Measurements from ENCODE around the gene UFD1. TPM values are rescaled to one million over a fixed set of nuclear protein-coding genes. Genes with fewer than 3 reads are reported as not detected.
A peak's percentile ranks its signal among the peaks of the same experiment; 100 is the strongest.

Gene UFD1
- total and polyA plus RNA-seq, 9 of the 15 experiments (the other 6 are each of a cell fraction or from before 2014, with no cell fraction given) = 238 to 645 (median 363) TPM

- TF ChIP-seq, protein P1, sequence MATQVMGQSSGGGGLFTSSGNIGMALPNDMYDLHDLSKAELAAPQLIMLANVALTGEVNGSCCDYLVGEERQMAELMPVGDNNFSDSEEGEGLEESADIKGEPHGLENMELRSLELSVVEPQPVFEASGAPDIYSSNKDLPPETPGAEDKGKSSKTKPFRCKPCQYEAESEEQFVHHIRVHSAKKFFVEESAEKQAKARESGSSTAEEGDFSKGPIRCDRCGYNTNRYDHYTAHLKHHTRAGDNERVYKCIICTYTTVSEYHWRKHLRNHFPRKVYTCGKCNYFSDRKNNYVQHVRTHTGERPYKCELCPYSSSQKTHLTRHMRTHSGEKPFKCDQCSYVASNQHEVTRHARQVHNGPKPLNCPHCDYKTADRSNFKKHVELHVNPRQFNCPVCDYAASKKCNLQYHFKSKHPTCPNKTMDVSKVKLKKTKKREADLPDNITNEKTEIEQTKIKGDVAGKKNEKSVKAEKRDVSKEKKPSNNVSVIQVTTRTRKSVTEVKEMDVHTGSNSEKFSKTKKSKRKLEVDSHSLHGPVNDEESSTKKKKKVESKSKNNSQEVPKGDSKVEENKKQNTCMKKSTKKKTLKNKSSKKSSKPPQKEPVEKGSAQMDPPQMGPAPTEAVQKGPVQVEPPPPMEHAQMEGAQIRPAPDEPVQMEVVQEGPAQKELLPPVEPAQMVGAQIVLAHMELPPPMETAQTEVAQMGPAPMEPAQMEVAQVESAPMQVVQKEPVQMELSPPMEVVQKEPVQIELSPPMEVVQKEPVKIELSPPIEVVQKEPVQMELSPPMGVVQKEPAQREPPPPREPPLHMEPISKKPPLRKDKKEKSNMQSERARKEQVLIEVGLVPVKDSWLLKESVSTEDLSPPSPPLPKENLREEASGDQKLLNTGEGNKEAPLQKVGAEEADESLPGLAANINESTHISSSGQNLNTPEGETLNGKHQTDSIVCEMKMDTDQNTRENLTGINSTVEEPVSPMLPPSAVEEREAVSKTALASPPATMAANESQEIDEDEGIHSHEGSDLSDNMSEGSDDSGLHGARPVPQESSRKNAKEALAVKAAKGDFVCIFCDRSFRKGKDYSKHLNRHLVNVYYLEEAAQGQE (IDR thresholded peaks at IDR 0.05; ENCODE audit: borderline replicate concordance) = no peak
- TF ChIP-seq, protein P1 (CRISPR knock-in tag; IDR thresholded peaks at IDR 0.05; ENCODE audit: low read depth) = peak; percentile 59; the same call in 1 of the 2 replicates
- TF ChIP-seq ETV6 (IDR thresholded peaks at IDR 0.05; ENCODE audit: borderline replicate concordance in 1 of 2, low read depth in 2 of 2, low read length in 1 of 2) (no peak), ETV6 (CRISPR knock-in tag; IDR thresholded peaks at IDR 0.05; ENCODE audit: borderline replicate concordance) (no peak), ZNF512 (tag; IDR thresholded peaks at IDR 0.05) (no peak), HMG20A (CRISPR knock-in tag; conservative IDR thresholded peaks at IDR 0.05) (no peak), ZNF609 (CRISPR knock-in tag; IDR thresholded peaks at IDR 0.05; ENCODE audit: borderline replicate concordance) (0 out of 2 replicates have a peak, but pooled peaks have one; percentile 31), CHCHD3 (CRISPR knock-in tag; IDR thresholded peaks at IDR 0.05) (no peak), TRIM28 (IDR thresholded peaks at IDR 0.05) (no peak), POLR2G (IDR thresholded peaks at IDR 0.05; ENCODE audit: low read depth, low read length) (peak; percentile 74), SP2 (IDR thresholded peaks at IDR 0.05; ENCODE audit: extremely low read depth, low read depth, low read length, poor library complexity, severe bottlenecking) (peak; percentile 20), RBM25 (IDR thresholded peaks at IDR 0.05; ENCODE audit: low read depth, low read length, severe bottlenecking) (no peak), BMI1 (IDR thresholded peaks at IDR 0.05; ENCODE audit: low read length) (no peak)
Measured at GRCh38 chr22:19508024-19508776, 29.2 kb upstream of the UFD1 start (continued).
